HG03457 (cell line): ENCODE data around the gene OR2J1.
"Not testable (repeated sequence)": the region's sequence is repeated elsewhere in the genome, so short reads cannot be mapped to it uniquely, and the experiment has no call there.

ENCODE experiments used
- ATAC-seq: cut with Tn5 transposase; IDR thresholded peaks from one replicate; pipeline ENCODE4 v1.9.1; 2021; ENCODE audit warnings: moderate number of reproducible peaks; ENCODE audit not compliant: unreplicated experiment

Gene OR2J1

DNA sequence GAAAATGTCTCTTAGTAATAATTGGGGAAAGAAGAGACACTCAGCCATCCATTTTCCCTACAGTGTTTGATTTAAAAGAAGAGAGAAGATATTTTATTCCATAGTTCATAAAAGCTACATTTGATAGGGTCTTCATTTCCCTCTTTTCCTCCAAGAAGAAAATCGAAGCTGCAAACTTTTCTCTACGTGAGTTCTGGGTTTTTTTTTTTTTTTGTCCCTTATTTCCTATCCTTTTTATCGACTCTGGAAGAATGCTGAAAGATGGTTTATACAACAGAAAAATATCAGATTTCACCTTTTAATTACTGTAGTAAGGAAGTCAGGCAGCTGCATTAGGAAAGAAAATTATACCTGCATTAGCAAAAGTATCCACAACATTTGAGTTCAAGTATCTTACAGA, at the start of gene OR2J1:
OR2J1 (plus strand) TSS at position 301 of the 400 bp plus-strand sequence. CDS start 1,453 bp downstream, outside the sequence.
- no peak for ATAC-seq

DNA sequence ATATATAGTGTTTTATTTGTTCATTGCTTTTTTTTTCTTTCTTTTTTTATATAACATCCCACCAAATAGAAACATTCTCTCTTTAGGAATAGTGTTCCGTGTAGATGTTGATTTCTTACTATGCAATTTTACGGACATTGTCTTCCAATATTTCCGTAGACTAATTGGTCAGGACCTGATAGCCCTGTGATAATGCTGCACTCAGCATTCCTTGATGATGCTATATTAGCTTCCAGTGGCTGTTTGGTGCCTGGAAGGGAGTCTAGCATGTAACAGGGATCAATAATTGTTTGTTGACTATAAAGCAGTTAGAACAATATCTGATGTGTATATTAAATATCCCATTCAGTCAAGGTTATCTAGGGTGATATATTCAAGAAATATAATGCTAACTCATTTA, 47.6 kb upstream of the OR2J1 start:
- no peak for ATAC-seq

- no peak for ATAC-seq
These were observed 27.2 kb upstream of the OR2J1 start for GRCh38 chr6:29071831-29072723.

DNA sequence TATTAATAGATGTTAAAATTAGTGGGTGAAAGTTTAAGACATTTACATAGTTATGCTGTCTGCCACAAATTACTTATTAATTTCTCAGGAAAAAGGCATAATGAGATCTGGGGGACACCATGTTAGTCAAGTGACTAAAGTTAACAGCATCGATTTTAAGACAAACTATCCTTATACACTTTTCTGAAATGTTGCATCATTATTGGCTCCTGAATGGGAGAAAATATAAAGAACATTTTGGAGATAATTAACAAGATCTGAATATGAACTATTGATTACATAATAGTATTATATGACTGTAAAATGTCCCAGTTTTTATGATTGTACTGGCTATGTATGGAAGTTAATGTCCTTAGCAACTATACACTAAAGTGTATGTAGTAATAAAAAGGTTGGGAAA, 20.1 kb upstream of the OR2J1 start:
- ATAC-seq: no peak

- ATAC-seq: no peak
These were observed 18.0 kb upstream of the OR2J1 start for GRCh38 chr6:29081312-29081711.

DNA sequence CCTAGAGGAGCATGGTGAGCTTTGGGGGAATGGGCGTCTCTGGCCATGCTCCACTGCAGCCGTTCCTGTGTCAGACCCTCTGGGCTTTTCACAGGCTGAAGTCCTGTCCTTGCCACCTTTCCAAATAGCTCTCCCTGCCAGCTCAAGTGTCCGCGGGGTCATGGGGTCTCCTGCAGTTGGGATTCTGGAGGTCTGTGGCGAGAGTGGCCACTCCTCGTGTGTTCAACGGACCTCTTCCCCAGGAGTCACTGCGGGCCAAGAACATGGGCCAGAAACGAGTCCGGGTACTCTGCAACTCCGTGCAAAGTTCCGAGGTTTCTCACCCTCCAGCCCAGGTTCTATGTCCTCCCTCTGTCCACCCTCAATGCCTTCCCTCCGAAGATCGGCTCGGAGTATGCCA, 16.8 kb upstream of the OR2J1 start:
- no peak for ATAC-seq

- no peak for ATAC-seq
These were observed 12.1 kb upstream of the OR2J1 start, which contains the start of gene OR2B3 for GRCh38 chr6:29087213-29087612. Gene OR2B3 (minus strand): TSS chr6:29087313. CDS start chr6:29087248, 65 bp downstream.

- no peak for ATAC-seq
These were observed 6.3 kb upstream of the OR2J1 start for GRCh38 chr6:29092957-29093356.

- ATAC-seq: no peak
These were observed 1.5 kb upstream of the OR2J1 start for GRCh38 chr6:29097803-29098202.

DNA sequence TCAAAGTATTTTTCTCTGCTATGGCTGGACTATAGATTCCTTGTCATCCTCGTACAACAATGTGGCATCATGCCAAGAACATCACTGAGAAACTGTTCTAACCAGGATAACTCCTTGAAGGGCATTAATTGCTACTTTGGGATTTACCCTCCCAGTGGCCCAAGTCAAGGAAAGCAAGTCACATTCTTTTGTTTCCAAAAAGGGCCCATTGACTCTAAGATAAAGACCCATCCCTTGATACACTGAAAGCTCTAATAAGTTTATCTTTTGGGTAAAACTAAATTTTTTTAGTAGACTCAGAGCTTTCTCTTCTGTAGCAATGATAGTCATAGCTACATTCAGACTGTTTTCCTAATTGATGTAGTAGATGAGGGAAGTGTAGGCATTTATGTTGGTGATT, 8.5 kb downstream of the OR2J1 start, which contains the start of gene OR2J3:
OR2J3 (plus strand) TSS at position 301 of the 400 bp plus-strand sequence. CDS start 3,833 bp downstream, outside the sequence.
- no peak for ATAC-seq

- no peak for ATAC-seq
These were observed 12.8 kb downstream of the OR2J1 start for GRCh38 chr6:29112135-29112534.

- not testable (repeated sequence) for ATAC-seq
These were observed 15.7 kb downstream of the OR2J1 start for GRCh38 chr6:29114964-29115363.

DNA sequence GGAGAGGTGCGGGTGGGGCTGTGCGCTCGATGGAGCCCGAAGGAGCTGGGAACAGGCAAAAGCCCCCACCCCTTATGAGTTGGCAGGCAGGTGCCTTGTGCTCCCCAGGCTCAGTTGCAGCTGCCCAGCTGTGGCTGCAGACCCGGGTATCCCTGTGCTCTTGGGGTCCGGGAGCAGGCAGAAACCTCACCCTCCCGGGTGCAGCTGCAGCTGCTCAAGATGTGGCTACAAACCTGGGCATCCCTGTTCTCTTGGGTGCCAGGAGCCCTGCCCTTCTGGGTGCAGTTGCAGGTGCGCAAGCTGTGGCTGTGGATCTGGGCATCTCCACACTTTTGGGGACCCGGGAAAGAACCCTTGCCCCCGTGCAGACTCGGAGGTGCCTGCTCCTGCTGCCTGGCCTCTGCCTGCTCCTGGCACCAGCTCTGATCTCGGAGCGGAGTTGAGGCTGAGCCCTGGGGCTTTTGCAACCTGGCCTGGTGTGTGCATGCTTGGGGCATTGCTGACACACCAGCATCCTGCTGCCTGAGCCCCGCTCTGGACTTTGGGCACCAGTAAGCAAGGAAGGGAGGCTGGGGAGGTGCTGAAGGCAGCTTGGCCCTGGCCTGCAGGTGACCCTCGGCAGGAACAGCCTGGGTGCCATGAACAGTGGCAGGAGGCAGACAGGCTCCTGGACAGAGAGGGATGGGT, 30.2 kb downstream of the OR2J1 start:
- no peak for ATAC-seq

GRCh38 chr6:29130644-29131043, 31.4 kb downstream of the OR2J1 start:
- ATAC-seq: no peak

- ATAC-seq: no peak
These were observed 32.4 kb downstream of the OR2J1 start for GRCh38 chr6:29131691-29132090.

DNA sequence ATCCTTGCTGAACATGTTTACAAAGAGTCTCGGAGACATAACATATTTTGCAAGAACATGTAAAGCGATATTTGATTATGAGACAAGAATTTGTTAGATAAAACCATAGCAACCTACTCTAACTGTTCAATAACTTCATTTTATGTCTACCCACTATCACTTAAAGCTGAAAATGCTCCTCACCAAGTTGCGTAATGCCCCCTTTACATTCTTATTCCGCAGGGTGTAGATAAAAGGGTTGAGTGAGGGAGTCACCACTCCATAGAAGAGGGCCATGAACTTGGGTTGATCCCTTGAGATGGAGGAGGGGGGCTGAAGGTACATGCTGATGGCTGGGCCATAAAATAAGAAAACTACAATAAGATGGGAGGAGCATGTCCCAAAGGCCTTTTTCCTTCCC, 38.4 kb downstream of the OR2J1 start:
- no peak for ATAC-seq

GRCh38 chr6:29141606-29142005, 42.3 kb downstream of the OR2J1 start:
- ATAC-seq: no peak

GRCh38 chr6:29142309-29142708, 43.0 kb downstream of the OR2J1 start:
- no peak for ATAC-seq

DNA sequence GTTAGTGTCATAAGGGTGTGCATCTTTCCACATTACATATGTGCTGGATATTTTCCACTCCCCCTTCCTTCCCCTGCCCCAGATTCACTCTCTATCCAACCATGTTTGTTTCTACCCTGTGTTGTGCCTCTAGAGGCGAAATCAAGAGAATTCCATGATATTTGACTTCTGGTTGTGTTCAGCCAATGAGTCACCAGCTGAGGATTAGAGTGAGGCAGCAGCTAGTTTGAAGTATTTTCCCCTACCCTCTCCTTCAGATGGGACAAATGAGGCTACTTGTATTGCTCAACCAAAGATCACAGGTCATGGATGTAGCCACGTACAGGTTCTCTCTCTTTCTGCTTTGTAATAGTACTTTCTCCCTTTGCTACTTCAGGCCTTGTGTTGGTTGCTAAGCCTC, 46.9 kb downstream of the OR2J1 start:
- ATAC-seq: no peak

DNA sequence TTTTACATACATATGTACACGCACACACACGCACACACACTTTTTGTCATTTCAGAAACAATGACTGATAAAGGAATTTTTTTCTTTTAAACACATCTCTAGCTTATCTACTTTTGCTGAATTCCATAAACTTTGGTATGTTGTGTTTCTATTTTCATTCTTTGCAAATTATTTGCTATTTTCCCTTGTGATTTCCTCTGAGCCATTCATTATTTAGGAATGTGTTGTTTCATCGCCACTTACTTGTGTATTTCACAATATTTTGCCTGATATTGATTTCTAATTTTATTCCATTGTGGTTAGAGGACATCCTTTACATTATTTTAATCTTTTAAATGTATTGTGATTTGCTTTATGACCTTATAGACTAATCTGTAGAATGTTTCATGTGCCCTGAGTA, 47.8 kb downstream of the OR2J1 start:
- no peak for ATAC-seq

GRCh38 chr6:29149444-29149843, 50.2 kb downstream of the OR2J1 start:
- ATAC-seq: not testable (repeated sequence)
